ENCODE measurements around the gene INO80.

- no peak for TF ChIP-seq CTCF (IDR thresholded peaks at IDR 0.05)
- TF ChIP-seq POLR2AphosphoS5 (IDR thresholded peaks at IDR 0.05) = no peak
Measured at GRCh38 chr15:40960925-40961324, 155.2 kb downstream of the INO80 start.

Data from prostate gland (tissue), 2 donors.